Trophoblast cell (in vitro differentiated cells and primary cell): Measurements from ENCODE around the gene ITSN2.
A peak's percentile ranks its signal among the peaks of the same experiment; 100 is the strongest.

Source experiments
- DNase-seq, 2 donors: peaks; one replicate each; pipeline ENCODE4 v3.0.0-alpha.2; 2016
- H2AFZ ChIP-seq: 2 replicates; pipeline ENCODE4 v1.6.1; 2013; ENCODE audit warnings: low read length, moderate library complexity, mild to moderate bottlenecking; ENCODE audit not compliant: insufficient read depth, poor library complexity
- H2AK5ac ChIP-seq: 2 replicates; pipeline ENCODE4 v1.6.1; 2013; ENCODE audit warnings: mild to moderate bottlenecking, low read length
- H2BK120ac ChIP-seq: 2 replicates; pipeline ENCODE4 v1.6.1; 2013; ENCODE audit warnings: low read length, mild to moderate bottlenecking, moderate library complexity; ENCODE audit not compliant: insufficient read depth, poor library complexity
- H2BK12ac ChIP-seq: 2 replicates; pipeline ENCODE4 v1.6.1; 2013; ENCODE audit warnings: mild to moderate bottlenecking, low read length, moderate library complexity
- H2BK5ac ChIP-seq: 2 replicates; pipeline ENCODE4 v1.6.1; 2013; ENCODE audit warnings: low read length, low read depth, moderate library complexity, mild to moderate bottlenecking; ENCODE audit not compliant: poor library complexity
- H3K14ac ChIP-seq: 2 replicates; pipeline ENCODE4 v1.6.1; 2013; ENCODE audit warnings: mild to moderate bottlenecking, low read length
- H3K18ac ChIP-seq: 2 replicates; pipeline ENCODE4 v1.6.1; 2013; ENCODE audit warnings: mild to moderate bottlenecking, low read length
- H3K23ac ChIP-seq: 2 replicates; pipeline ENCODE4 v1.6.1; 2013; ENCODE audit warnings: low read length
- H3K27ac ChIP-seq: 2 replicates; pipeline ENCODE4 v1.5.1; 2013; ENCODE audit warnings: low read depth, mild to moderate bottlenecking, inconsistent platforms, low read length, moderate library complexity
- H3K27me3 ChIP-seq: 2 replicates; pipeline ENCODE4 v1.6.1; 2013; ENCODE audit warnings: inconsistent platforms, mild to moderate bottlenecking, low read length, moderate library complexity; ENCODE audit not compliant: insufficient read depth
- H3K36me3 ChIP-seq, 2 experiments: 1 replicate in 1 of 2; 2 replicates in 1 of 2; pipeline ENCODE4 v1.6.1; 2013; ENCODE audit warnings: low read length in 2 of 2, mild to moderate bottlenecking in 2 of 2, moderate library complexity in 1 of 2; ENCODE audit not compliant: insufficient read depth in 2 of 2, control insufficient read depth in 1 of 2
- H3K4ac ChIP-seq: 2 replicates; pipeline ENCODE4 v1.6.1; 2013; ENCODE audit warnings: low read depth, mild to moderate bottlenecking, low read length, moderate library complexity
- H3K4me1 ChIP-seq, 2 experiments: 1 replicate in 1 of 2; 2 replicates in 1 of 2; pipeline ENCODE4 v1.6.1; 2013; ENCODE audit warnings: low read length in 2 of 2, mild to moderate bottlenecking in 2 of 2, moderate library complexity in 1 of 2; ENCODE audit not compliant: insufficient read depth in 2 of 2, control insufficient read depth in 1 of 2
- H3K4me2 ChIP-seq: 2 replicates; pipeline ENCODE4 v1.6.1; 2013; ENCODE audit warnings: inconsistent platforms, mild to moderate bottlenecking, low read length, moderate library complexity
- H3K4me3 ChIP-seq: 2 replicates; pipeline ENCODE4 v1.5.1; 2013; ENCODE audit warnings: mild to moderate bottlenecking, low read depth, low read length, inconsistent platforms
- H3K79me1 ChIP-seq: one replicate; pipeline ENCODE4 v1.6.1; 2013; ENCODE audit warnings: low read length
- H3K79me2 ChIP-seq: 2 replicates; pipeline ENCODE4 v1.6.1; 2013; ENCODE audit warnings: low read length, mild to moderate bottlenecking; ENCODE audit not compliant: control insufficient read depth, insufficient read depth, poor library complexity
- H3K9ac ChIP-seq: 2 replicates; pipeline ENCODE4 v1.6.1; 2013; ENCODE audit warnings: mild to moderate bottlenecking, low read length
- H3K9me3 ChIP-seq: 2 replicates; pipeline ENCODE4 v1.6.1; 2013; ENCODE audit warnings: low read depth, mild to moderate bottlenecking, control low read depth, inconsistent platforms, low read length; ENCODE audit not compliant: insufficient read depth
- H4K12ac ChIP-seq: 2 replicates; pipeline ENCODE4 v1.6.1; 2013; ENCODE audit warnings: low read depth, mild to moderate bottlenecking, low read length, moderate library complexity
- H4K8ac ChIP-seq: 2 replicates; pipeline ENCODE4 v1.6.1; 2013; ENCODE audit warnings: low read depth, mild to moderate bottlenecking, low read length, moderate library complexity
- H4K91ac ChIP-seq: one replicate; pipeline ENCODE4 v1.6.1; 2013; ENCODE audit warnings: low read depth, mild to moderate bottlenecking, low read length, moderate library complexity
- WGBS: extraction: QIAGEN DNeasy Blood & Tissue Kit; methylation state at CpG from one replicate; pipeline ENCODE4 v1.1.7; 2013; ENCODE audit warnings: missing lambda C conversion rate; ENCODE audit not compliant: insufficient read length, insufficient coverage; ENCODE audit errors: extremely low coverage; 5-methylcytosine and 5-hydroxymethylcytosine counted together

ITSN2 gene

GRCh38 chr2:24382363-24383073 is 22.2 kb upstream of the ITSN2 start:
- Histone ChIP-seq H3K14ac (no peak overlapping the region), H3K4me1 (no peaks in the 10 kb centered on the region), H3K27me3 (no peaks in the 10 kb centered on the region), H3K36me3 (no peaks in the 10 kb centered on the region), H3K9ac (no peak overlapping the region), H2BK5ac (no peak overlapping the region), H4K91ac (no peak overlapping the region), H3K23ac (no peak overlapping the region), H3K79me2 (no peaks in the 10 kb centered on the region), H3K79me1 (no peaks in the 10 kb centered on the region), H3K18ac (no peak overlapping the region), H2BK120ac (no peak overlapping the region), H4K12ac (no peak overlapping the region), H3K27ac (no peak overlapping the region), H2BK12ac (no peak overlapping the region), H3K4ac (no peak overlapping the region), H3K9me3 (no peaks in the 10 kb centered on the region), H3K4me2 (no peak overlapping the region), H2AFZ (no peak overlapping the region), H3K4me3 (no peak overlapping the region), H4K8ac (no peak overlapping the region), H2AK5ac (no peak overlapping the region)
- no CpG with 5 or more reads among the region's 10 CpGs for WGBS
- DNase-seq: peak; percentile 41 to 84

- Histone ChIP-seq H3K79me1 (no peaks in the 10 kb centered on the region), H3K4me3 (no peak overlapping the region), H3K9me3 (no peaks in the 10 kb centered on the region), H4K12ac (no peak overlapping the region), H3K27ac (no peak overlapping the region), H2BK120ac (no peak overlapping the region), H2AFZ (no peak overlapping the region), H3K27me3 (no peaks in the 10 kb centered on the region), H3K9ac (no peak overlapping the region), H3K79me2 (no peaks in the 10 kb centered on the region), H3K4ac (no peak overlapping the region), H3K14ac (no peak overlapping the region), H3K4me2 (no peak overlapping the region), H4K8ac (no peak overlapping the region), H3K4me1 (no peaks in the 10 kb centered on the region), H3K23ac (no peak overlapping the region), H2BK12ac (no peak overlapping the region), H3K36me3 (no peaks in the 10 kb centered on the region), H2AK5ac (no peak overlapping the region), H4K91ac (no peak overlapping the region), H2BK5ac (no peak overlapping the region), H3K18ac (no peak overlapping the region)
- WGBS: no CpG with 5 or more reads among the region's 2 CpGs
- no peak for DNase-seq
These were observed 20.5 kb upstream of the ITSN2 start for GRCh38 chr2:24380820-24381219.

GRCh38 chr2:24375349-24376087 is 15.2 kb upstream of the ITSN2 start:
- Histone ChIP-seq H3K4me2 (no peak overlapping the region), H2BK5ac (no peak overlapping the region), H3K36me3 (no peaks in the 10 kb centered on the region), H2BK12ac (no peak overlapping the region), H3K23ac (no peak overlapping the region), H4K8ac (no peak overlapping the region), H3K14ac (no peak overlapping the region), H3K4me1 (no peaks in the 10 kb centered on the region), H4K12ac (no peak overlapping the region), H3K27me3 (no peaks in the 10 kb centered on the region), H2AK5ac (no peak overlapping the region), H3K4me3 (no peak overlapping the region), H3K9ac (no peak overlapping the region), H3K4ac (no peak overlapping the region), H3K79me1 (no peaks in the 10 kb centered on the region), H3K27ac (no peak overlapping the region), H4K91ac (no peak overlapping the region), H2BK120ac (no peak overlapping the region), H2AFZ (no peak overlapping the region), H3K18ac (no peak overlapping the region), H3K9me3 (no peaks in the 10 kb centered on the region), H3K79me2 (no peaks in the 10 kb centered on the region)
- no peak for DNase-seq
- WGBS: no CpG with 5 or more reads among the region's 8 CpGs

GRCh38 chr2:24374301-24374700 is 14.0 kb upstream of the ITSN2 start:
- H4K91ac ChIP-seq: no peak overlapping the region
- H2BK12ac ChIP-seq: no peak overlapping the region
- no CpG with 5 or more reads among the region's 4 CpGs for WGBS
- no peak overlapping the region for H3K23ac ChIP-seq
- no peaks in the 10 kb centered on the region for H3K9me3 ChIP-seq
- no peak for DNase-seq
- H2BK5ac ChIP-seq: no peak overlapping the region
- H3K27me3 ChIP-seq: no peaks in the 10 kb centered on the region
- H2AK5ac ChIP-seq: no peak overlapping the region
- no peak overlapping the region for H3K9ac ChIP-seq
- no peaks in the 10 kb centered on the region for H3K79me1 ChIP-seq
- no peak overlapping the region for H3K14ac ChIP-seq
- H2BK120ac ChIP-seq: no peak overlapping the region
- H2AFZ ChIP-seq: no peak overlapping the region
- no peak overlapping the region for H4K12ac ChIP-seq
- H3K18ac ChIP-seq: no peak overlapping the region
- no peak overlapping the region for H3K4me3 ChIP-seq
- no peaks in the 10 kb centered on the region for H3K36me3 ChIP-seq
- no peak overlapping the region for H3K4me2 ChIP-seq
- H3K4me1 ChIP-seq: no peaks in the 10 kb centered on the region
- H3K4ac ChIP-seq: no peak overlapping the region
- no peak overlapping the region for H4K8ac ChIP-seq
- H3K79me2 ChIP-seq: no peaks in the 10 kb centered on the region
- no peak overlapping the region for H3K27ac ChIP-seq
